Measurements from ENCODE around the gene TRIM28.
A peak's percentile ranks its signal among the peaks of the same experiment; 100 is the strongest.
"Not testable (repeated sequence)": the region's sequence is repeated elsewhere in the genome, so short reads cannot be mapped to it uniquely, and the experiment has no call there.

Gene TRIM28

DNA sequence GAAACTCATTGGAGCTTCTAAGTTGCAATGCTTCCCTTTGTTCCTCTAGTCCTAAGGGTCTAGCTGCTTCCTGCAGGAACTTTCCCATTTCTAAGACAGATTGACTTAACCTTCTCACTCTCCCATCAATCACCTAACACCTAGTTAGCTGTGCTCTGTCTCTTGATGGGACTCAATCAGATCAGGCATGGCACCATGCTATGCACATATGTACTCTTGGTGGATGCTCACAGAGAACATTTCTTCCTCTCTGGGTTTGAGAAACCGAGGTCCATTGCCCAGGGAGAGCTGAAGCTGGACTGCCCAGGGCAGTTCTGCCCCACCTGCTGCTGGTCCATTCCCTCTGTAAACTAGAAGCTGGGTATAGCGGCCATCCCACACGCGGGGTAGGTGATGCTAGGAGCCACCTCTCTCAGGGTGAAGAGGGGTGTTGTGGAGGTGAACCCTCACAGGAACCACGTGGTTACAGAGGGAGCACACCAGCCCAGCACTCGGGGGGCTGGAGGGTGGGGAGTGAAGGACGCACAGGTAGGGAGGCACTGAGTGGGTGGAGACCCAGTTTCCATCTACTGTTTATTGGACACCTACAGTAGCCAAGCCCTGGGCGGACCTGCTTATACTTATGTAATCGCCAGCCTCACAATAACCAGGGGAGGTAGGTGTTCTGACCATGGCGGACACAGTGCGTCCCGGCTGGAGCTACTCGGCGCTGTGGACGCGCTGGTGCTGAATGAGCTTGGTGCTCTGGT, 17.7 kb downstream of the TRIM28 start:
- DNase-seq (ENCODE audit: low spot score) = no peak

GRCh38 chr19:58562122-58563033, 18.5 kb downstream of the TRIM28 start:
- DNase-seq (ENCODE audit: low spot score) = no peak

DNA sequence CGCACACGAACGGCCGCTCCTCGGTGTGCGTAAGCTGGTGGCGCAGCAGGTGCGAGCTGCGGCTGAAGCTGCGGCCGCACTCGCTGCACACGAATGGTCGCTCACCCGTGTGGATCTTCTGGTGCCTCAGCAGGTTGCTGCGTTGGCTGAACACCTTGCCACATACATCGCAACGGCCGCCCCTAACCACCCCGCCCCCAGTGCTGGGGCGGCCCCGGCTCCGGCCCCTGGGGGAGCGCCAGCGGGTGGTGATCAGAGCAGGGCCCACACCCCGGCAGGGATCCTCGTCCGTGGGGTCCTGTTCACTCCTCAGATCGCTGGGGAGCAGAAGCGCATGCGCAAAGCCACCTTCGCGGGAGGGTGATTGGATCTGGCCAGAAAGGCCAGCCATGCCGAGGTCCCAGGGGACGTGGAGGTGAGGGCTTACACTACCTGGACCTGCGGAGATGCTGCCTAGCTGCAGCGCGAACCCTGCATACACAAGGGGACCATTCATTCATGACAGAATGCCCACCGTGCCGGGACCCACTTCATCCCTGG, 19.2 kb downstream of the TRIM28 start:
- DNase-seq (ENCODE audit: low spot score) = peak; percentile 28

DNA sequence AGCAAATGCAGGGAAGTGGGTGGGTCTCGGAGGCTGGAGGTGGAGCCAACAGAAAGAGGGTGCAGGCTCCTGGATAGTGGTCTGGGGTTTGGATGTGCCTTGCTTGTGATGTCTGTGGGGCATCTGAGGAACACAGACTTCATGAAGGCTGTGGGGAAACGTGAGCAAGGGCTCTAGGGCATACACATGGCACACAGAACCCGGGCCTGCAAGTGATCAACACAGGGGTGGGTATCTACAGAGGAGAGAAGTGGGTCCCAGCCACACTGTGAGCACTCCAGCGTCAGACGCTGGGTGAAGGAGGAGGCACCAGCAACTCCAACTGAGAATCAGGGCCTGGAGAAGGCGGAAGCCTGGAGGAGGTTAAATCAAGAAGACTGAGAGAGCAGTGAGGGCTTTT, 20.0 kb downstream of the TRIM28 start:
- no peak for DNase-seq (ENCODE audit: low spot score)

DNA sequence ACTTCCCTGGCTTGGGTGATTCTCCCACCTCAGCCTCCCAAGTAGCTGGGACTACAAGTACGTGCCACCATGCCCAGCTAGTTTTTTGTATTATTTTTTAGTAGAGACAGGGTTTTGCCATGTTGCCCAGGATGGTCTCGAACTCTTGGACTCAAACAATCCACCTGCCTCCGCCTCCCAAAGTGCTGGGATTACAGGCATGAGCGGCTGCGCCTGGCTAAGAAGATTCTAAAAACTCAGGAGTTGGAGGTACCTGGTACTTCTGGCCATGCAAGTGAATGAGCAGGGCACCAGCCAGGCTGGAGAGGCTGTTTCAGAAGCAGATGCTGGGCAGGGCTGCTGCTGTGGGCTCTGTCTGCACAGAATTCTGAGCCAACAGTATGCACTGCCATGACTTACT, 23.1 kb downstream of the TRIM28 start:
- DNase-seq (ENCODE audit: low spot score) = no peak

GRCh38 chr19:58568453-58569130, 24.7 kb downstream of the TRIM28 start:
- DNase-seq (ENCODE audit: low spot score) = no peak

GRCh38 chr19:58569191-58569942, 25.5 kb downstream of the TRIM28 start:
- DNase-seq (ENCODE audit: low spot score) = no peak

DNA sequence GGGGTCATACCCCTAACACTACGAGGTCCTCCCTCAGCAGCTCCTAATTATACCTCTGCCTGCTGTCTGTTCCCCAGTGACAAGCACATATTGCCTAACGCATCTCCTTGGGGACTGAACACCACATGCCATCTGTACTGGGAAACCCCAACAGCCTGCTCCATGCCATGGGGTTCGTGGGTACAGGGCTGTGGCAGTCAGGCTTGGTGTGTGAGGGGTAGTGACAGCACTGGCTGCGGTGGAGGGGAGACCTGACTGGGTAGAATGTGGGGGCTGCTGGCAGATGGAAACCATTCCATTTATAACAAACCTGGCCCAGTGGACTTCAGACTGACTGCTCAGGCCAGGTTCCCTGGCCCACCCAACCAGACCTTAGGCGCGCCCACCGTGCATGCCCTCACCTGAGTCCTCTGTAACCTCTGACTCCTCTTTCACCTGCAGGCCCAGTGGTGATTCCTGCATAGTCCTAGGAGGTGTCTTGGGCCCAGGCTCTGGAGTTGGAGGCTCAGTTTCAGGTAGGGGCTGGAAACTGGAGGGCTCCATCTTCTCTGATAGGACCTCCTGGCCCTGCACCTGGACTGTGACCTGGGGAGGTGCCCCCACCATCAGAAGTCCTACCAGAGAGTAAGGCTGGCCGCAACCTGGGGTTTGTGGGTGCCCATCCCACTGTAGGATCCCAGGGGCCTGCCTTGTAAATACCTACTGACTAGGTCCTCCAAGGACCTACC, 26.2 kb downstream of the TRIM28 start:
- no peak for DNase-seq (ENCODE audit: low spot score)

- DNase-seq (ENCODE audit: low spot score) = no peak
These were observed 27.1 kb downstream of the TRIM28 start for GRCh38 chr19:58570770-58571574.

DNA sequence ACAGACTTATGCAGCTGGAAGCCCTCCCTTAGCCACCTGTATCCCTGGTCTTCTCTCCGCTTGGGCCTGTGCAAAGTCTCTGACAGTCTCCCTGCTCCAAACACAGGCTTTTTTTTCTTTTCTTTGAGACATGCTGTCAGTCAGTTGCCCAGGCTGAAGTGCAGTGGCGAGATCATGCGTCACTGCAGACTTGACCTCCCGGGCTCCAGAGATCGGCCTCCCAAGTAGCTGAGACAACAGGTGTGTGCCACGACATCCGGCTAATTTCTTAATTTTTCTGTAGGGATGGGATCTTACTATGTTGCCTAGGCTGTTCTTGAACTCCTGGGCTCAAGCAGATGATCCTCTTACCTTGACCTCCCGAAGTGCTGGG, 27.7 kb downstream of the TRIM28 start:
- no peak for DNase-seq (ENCODE audit: low spot score)

GRCh38 chr19:58572026-58572817, 28.4 kb downstream of the TRIM28 start:
- no peak for DNase-seq (ENCODE audit: low spot score)

DNA sequence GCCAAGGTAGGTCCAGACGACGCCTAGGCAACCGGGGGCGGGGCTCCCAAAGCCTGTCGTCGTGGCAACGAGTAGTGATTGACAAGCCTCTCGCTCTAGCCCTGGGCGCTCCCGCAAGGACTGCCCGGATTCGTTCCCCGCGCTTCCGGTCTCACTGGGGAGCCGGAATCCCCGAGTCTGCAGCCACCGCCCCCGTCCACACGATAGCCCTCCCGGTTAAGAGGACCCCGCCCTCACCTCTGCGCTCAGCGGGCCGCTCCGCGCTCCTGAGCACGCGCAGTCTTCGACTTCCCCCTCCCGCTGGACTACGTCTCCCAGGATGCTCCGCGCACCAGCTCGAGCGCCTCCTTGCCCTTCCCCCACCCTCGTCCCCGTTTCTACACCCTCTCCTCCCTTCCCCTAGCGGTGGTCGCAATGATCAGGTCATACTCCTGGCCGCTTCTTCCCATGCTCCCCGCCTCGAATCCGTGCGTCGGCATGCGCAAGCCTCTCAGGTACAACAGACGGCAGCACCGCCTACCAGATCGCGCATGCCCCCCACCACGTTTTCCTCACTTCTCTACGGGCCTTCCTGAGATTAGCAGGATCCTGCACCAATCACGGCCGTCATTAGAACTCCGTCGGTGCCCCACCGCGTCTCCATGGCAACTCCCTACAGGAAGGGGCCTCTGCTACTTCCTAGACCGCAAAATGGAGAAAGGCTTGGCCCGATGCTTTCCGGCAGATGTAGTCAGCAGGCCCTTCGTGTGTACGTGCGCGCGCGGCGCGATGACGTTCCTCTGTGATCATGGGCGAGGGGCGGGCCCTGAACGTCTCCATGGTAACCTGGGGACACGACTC, 29.2 kb downstream of the TRIM28 start, which contains the start of gene MZF1:
TSS of gene MZF1 (minus strand) at position 518 of the 840 bp plus-strand sequence. CDS start 1,946 bp downstream, outside the sequence.
- peak; percentile 96 for DNase-seq (ENCODE audit: low spot score)

GRCh38 chr19:58573658-58574164, 29.8 kb downstream of the TRIM28 start:
- no peak for DNase-seq (ENCODE audit: low spot score)

- DNase-seq (ENCODE audit: low spot score) = peak; percentile 90
These were observed 31.5 kb downstream of the TRIM28 start for GRCh38 chr19:58575183-58576041.

DNA sequence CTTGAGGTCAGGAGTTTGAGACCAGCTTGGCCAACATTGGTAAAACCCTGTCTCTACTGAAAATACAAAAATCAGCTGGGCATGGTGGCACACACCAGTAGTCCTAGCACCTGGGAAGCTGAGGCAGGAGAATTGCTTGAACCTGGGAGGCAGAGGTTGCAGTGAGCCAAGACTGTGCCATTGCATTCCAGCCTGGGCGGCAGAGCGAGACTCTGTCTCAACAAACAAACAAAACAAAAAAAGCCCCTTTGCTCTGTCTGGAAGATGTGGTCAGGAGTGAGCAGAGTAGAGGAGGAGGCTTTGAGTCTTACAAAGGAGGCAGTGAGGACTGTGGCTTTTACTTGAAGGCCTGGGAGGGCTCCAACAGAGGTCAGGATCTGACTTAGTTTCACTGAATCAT, 33.7 kb downstream of the TRIM28 start:
- not testable (repeated sequence) for DNase-seq (ENCODE audit: low spot score)

GRCh38 chr19:58578012-58578925, 34.4 kb downstream of the TRIM28 start:
- DNase-seq (ENCODE audit: low spot score) = no peak
